Liver (tissue), 9 donors: ENCODE measurements around the gene UPK1A. TPM values are rescaled to one million over a fixed set of nuclear protein-coding genes. Genes with fewer than 3 reads are reported as not detected.
A peak's percentile ranks its signal among the peaks of the same experiment; 100 is the strongest.

Experiments
- DNase-seq: peaks from one replicate; pipeline ENCODE4 v3.0.0-alpha.2; 2017; ENCODE audit warnings: low spot score
- H3K27ac ChIP-seq, 2 donors: one replicate each; pipeline ENCODE4 v1.7.0; 2013; ENCODE audit warnings: inconsistent platforms in 2 of 2, low read length in 2 of 2, control low read depth in 1 of 2, low read depth in 1 of 2, mild to moderate bottlenecking in 1 of 2
- H3K27me3 ChIP-seq, 4 donors: one replicate each; pipeline versions ENCODE4 v1.6.1 to v1.7.0; 2013; ENCODE audit warnings: low read length in 3 of 4, inconsistent platforms in 1 of 4, mild to moderate bottlenecking in 1 of 4, moderate library complexity in 1 of 4; ENCODE audit not compliant: control insufficient read depth in 4 of 4, insufficient read depth in 4 of 4
- H3K36me3 ChIP-seq, 4 donors: one replicate each; pipeline versions ENCODE4 v1.6.1 to v1.7.0; 2013; ENCODE audit warnings: low read length in 3 of 4, mild to moderate bottlenecking in 3 of 4, low read depth in 1 of 4, moderate library complexity in 1 of 4; ENCODE audit not compliant: control insufficient read depth in 4 of 4, insufficient read depth in 3 of 4
- H3K4me1 ChIP-seq, 4 donors: one replicate each; pipeline versions ENCODE4 v1.6.1 to v1.7.0; 2013; ENCODE audit warnings: low read length in 3 of 4, mild to moderate bottlenecking in 3 of 4, moderate library complexity in 1 of 4; ENCODE audit not compliant: control insufficient read depth in 4 of 4, insufficient read depth in 4 of 4
- H3K4me3 ChIP-seq, 3 donors: one replicate each; pipeline versions ENCODE4 v1.6.1 to v1.7.0; 2013; ENCODE audit warnings: low read length in 3 of 3, control low read depth in 1 of 3, low read depth in 1 of 3, mild to moderate bottlenecking in 1 of 3
- H3K9ac ChIP-seq, 2 donors: one replicate each; pipeline ENCODE4 v1.7.0; 2013; ENCODE audit warnings: low read length in 2 of 2, mild to moderate bottlenecking in 2 of 2, moderate library complexity in 2 of 2, control low read depth in 1 of 2, low read depth in 1 of 2
- H3K9me3 ChIP-seq, 4 donors: one replicate each; pipeline versions ENCODE4 v1.6.1 to v1.7.0; 2013; ENCODE audit warnings: low read length in 3 of 4; ENCODE audit not compliant: control insufficient read depth in 4 of 4
- ATF3 ChIP-seq: IDR thresholded peaks from 2 replicates; pipeline ENCODE4 v1.6.1; 2016; ENCODE audit warnings: antibody characterized with exemption
- FOXA1 ChIP-seq: IDR thresholded peaks from 2 replicates; pipeline ENCODE4 v1.6.1; 2016; ENCODE audit warnings: antibody characterized with exemption
- FOXA2 ChIP-seq: IDR thresholded peaks from 2 replicates; pipeline ENCODE4 v1.6.1; 2016; ENCODE audit warnings: antibody characterized with exemption
- GABPA ChIP-seq, 2 donors: IDR thresholded peaks in 1 of 2; conservative IDR thresholded peaks in 1 of 2; 2 replicates each; pipeline ENCODE4 v1.6.1; 2016; ENCODE audit warnings: antibody characterized with exemption in 2 of 2, mild to moderate bottlenecking in 1 of 2, moderate library complexity in 1 of 2
- HNF4A ChIP-seq, 2 donors: conservative IDR thresholded peaks; 2 replicates each; pipeline ENCODE4 v1.6.1; 2016; ENCODE audit warnings: antibody characterized with exemption in 2 of 2, mild to moderate bottlenecking in 2 of 2
- HNF4G ChIP-seq: IDR thresholded peaks from 2 replicates; pipeline ENCODE4 v1.6.1; 2016; ENCODE audit warnings: antibody characterized with exemption
- JUND ChIP-seq, 2 donors: IDR thresholded peaks; 2 replicates each; pipeline ENCODE4 v1.6.1; 2016; ENCODE audit warnings: antibody characterized with exemption in 2 of 2
- MAX ChIP-seq: IDR thresholded peaks from 2 replicates; pipeline ENCODE4 v1.6.1; 2016; ENCODE audit warnings: antibody characterized with exemption
- NR2F2 ChIP-seq: IDR thresholded peaks from 2 replicates; pipeline ENCODE4 v1.6.1; 2016; ENCODE audit warnings: antibody characterized with exemption
- RXRA ChIP-seq, 2 donors: IDR thresholded peaks; 2 replicates each; pipeline ENCODE4 v1.6.1; 2017 to 2018; ENCODE audit warnings: antibody characterized with exemption in 2 of 2, mild to moderate bottlenecking in 1 of 2
- SP1 ChIP-seq: IDR thresholded peaks from 2 replicates; pipeline ENCODE4 v1.6.1; 2018; ENCODE audit warnings: antibody characterized with exemption, mild to moderate bottlenecking
- TAF1 ChIP-seq: conservative IDR thresholded peaks from 2 replicates; pipeline ENCODE4 v1.6.1; 2016; ENCODE audit warnings: antibody characterized with exemption, mild to moderate bottlenecking
- YY1 ChIP-seq: IDR thresholded peaks from 2 replicates; pipeline ENCODE4 v1.6.1; 2016; ENCODE audit warnings: antibody characterized with exemption, mild to moderate bottlenecking
- ZBTB33 ChIP-seq: IDR thresholded peaks from 2 replicates; pipeline ENCODE4 v1.6.1; 2016; ENCODE audit warnings: antibody characterized with exemption
- WGBS: extraction: QIAGEN DNeasy Blood & Tissue Kit; methylation state at CpG from one replicate; pipeline ENCODE4 v1.1.7; 2013; 5-methylcytosine and 5-hydroxymethylcytosine counted together
- polyA plus RNA-seq, 2 donors: library from polyadenylated mRNA; stranded (reverse) in 1 of 2; unstranded in 1 of 2; fragments of 200-250 nt in 1 of 2; fragments of >200 nt in 1 of 2; fragmentation: Nextera tagmentation in 1 of 2; extraction: Ambion mirVana in 1 of 2; gene quantifications; one replicate each; pipeline versions ENCODE4 v1.2.1 to v1.2.3, GENCODE V29; 2013 to 2015
- total RNA-seq, 2 donors: library from RNA; depleted of rRNA; stranded (reverse); fragments of >200 nt; gene quantifications; one replicate each; pipeline ENCODE4 v1.2.3, GENCODE V29; 2014
- TF ChIP-seq, protein P1 (sequence below): fragments of 150-350 bp; IDR thresholded peaks from 2 replicates; pipeline ENCODE4 v1.5.1; 2017; ENCODE audit warnings: improper control_type of control experiment, low read depth, low read length; ENCODE audit not compliant: missing input control
- donor health status: healthy.
- donor health status: healthy.
- donor health status: healthy.
- donor health status: healthy.
- donor health status: healthy.

Gene UPK1A
- total and polyA plus RNA-seq, 4 donors: 0.10 to 0.56 TPM; not detected in 2

GRCh38 chr19:35693835-35694599 lies 27.7 kb downstream of the UPK1A start (continued):
- TF ChIP-seq ZBTB33 (no peak), TAF1 (no peak), NR2F2 (peak; percentile 33)

DNA sequence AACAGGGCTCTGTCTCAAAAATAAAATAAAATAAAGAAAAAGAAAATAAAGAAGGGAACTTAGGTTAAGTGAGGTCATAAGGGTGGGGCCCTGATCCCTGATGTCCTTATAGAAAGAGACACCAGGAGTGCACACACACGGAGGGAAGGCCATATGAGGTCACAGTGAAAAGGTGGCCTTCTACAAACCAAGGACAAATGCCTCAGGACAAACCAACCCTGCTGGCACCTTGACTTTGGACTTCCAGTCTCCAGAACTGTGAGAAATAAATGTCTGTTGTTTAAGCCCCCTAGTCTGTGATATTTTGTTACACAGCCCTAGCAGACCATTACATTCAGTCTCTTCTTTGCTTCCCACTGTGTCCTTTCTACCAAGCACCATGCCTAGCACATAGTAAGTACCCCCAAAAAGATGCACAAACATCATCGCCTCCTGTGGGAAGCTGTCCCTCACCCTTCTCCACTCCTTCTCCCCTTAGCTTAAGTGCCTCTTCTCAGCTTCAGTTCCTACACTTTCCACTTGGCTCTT lies 29.6 kb downstream of the UPK1A start:
- WGBS: 82% methylated on average over 2 of the region's 2 CpGs
- no peaks in the 10 kb centered on the region for H3K36me3 ChIP-seq
- H3K9ac ChIP-seq: no peak overlapping the region
- no peak for DNase-seq
- H3K9me3 ChIP-seq: no peaks in the 10 kb centered on the region
- no peak for TF ChIP-seq JUND (IDR thresholded peaks at IDR 0.05)
- TF ChIP-seq GABPA (IDR thresholded peaks at IDR 0.05 in 1 of 2, conservative IDR thresholded peaks at IDR 0.05 in 1 of 2): no peak
- TF ChIP-seq, protein P1, sequence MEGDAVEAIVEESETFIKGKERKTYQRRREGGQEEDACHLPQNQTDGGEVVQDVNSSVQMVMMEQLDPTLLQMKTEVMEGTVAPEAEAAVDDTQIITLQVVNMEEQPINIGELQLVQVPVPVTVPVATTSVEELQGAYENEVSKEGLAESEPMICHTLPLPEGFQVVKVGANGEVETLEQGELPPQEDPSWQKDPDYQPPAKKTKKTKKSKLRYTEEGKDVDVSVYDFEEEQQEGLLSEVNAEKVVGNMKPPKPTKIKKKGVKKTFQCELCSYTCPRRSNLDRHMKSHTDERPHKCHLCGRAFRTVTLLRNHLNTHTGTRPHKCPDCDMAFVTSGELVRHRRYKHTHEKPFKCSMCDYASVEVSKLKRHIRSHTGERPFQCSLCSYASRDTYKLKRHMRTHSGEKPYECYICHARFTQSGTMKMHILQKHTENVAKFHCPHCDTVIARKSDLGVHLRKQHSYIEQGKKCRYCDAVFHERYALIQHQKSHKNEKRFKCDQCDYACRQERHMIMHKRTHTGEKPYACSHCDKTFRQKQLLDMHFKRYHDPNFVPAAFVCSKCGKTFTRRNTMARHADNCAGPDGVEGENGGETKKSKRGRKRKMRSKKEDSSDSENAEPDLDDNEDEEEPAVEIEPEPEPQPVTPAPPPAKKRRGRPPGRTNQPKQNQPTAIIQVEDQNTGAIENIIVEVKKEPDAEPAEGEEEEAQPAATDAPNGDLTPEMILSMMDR: no peak
- no peak for TF ChIP-seq RXRA (IDR thresholded peaks at IDR 0.05)
- no peak for TF ChIP-seq ATF3
- TF ChIP-seq MAX: no peak
- TF ChIP-seq FOXA2: no peak
- TF ChIP-seq NR2F2: no peak
- TF ChIP-seq SP1: no peak
- no peak for TF ChIP-seq HNF4G
- no peak for TF ChIP-seq YY1
- no peak for TF ChIP-seq HNF4A (conservative IDR thresholded peaks at IDR 0.05)
- TF ChIP-seq TAF1: no peak
- TF ChIP-seq FOXA1: no peak
- no peak for TF ChIP-seq ZBTB33
- no peaks in the 10 kb centered on the region for H3K4me1 ChIP-seq
- no peak overlapping the region for H3K27ac ChIP-seq
- H3K4me3 ChIP-seq: no peak overlapping the region
- H3K27me3 ChIP-seq: no peaks in the 10 kb centered on the region
